WTC11 (cell line): ENCODE data around the gene CX3CR1.

ENCODE experiments used
- SP1 ChIP-seq: sonication (generic); formaldehyde crosslinking; conservative IDR thresholded peaks from 2 replicates; pipeline ENCODE4 v1.8.1; 2022; ENCODE audit warnings: missing genetic modification reagents
- TF ChIP-seq, protein P1 (sequence below): sonication (generic); formaldehyde crosslinking; IDR thresholded peaks from 2 replicates; pipeline ENCODE4 v1.8.1; 2022; ENCODE audit warnings: missing genetic modification reagents, borderline replicate concordance

DNA sequence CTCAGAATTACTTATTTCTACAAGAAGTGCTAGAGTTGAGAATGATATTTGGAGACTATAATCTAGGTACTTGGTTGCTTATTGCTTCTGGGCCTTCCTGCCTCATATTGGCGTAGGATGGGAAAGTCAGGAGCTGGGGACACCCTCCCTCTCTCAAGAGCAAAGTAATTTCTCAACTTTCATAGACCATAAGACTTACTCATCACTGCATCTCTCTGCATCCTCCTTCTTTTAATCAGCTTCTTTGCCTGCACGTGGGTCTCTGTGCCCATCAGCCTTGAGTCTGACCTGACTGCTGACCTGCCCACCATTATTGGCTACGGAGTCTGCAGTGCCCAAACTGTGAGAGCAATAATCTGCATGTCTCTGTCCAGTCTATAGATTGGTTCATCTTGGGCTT lies 60.1 kb downstream of the CX3CR1 start:
- no peak for TF ChIP-seq SP1
- TF ChIP-seq, protein P1, sequence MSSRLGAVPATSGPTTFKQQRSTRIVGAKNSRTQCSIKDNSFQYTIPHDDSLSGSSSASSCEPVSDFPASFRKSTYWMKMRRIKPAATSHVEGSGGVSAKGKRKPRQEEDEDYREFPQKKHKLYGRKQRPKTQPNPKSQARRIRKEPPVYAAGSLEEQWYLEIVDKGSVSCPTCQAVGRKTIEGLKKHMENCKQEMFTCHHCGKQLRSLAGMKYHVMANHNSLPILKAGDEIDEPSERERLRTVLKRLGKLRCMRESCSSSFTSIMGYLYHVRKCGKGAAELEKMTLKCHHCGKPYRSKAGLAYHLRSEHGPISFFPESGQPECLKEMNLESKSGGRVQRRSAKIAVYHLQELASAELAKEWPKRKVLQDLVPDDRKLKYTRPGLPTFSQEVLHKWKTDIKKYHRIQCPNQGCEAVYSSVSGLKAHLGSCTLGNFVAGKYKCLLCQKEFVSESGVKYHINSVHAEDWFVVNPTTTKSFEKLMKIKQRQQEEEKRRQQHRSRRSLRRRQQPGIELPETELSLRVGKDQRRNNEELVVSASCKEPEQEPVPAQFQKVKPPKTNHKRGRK (CRISPR knock-in tag): no peak
